Activated gamma-delta T cell (primary cell): ENCODE results near the gene RAD54L.
"Not testable (repeated sequence)": the region's sequence is repeated elsewhere in the genome, so short reads cannot be mapped to it uniquely, and the experiment has no call there.

Experiments used
- DNase-seq: peaks from one replicate; lab custom pipeline; 2025; lab: John Stamatoyannopoulos, UW

RAD54L gene

DNA sequence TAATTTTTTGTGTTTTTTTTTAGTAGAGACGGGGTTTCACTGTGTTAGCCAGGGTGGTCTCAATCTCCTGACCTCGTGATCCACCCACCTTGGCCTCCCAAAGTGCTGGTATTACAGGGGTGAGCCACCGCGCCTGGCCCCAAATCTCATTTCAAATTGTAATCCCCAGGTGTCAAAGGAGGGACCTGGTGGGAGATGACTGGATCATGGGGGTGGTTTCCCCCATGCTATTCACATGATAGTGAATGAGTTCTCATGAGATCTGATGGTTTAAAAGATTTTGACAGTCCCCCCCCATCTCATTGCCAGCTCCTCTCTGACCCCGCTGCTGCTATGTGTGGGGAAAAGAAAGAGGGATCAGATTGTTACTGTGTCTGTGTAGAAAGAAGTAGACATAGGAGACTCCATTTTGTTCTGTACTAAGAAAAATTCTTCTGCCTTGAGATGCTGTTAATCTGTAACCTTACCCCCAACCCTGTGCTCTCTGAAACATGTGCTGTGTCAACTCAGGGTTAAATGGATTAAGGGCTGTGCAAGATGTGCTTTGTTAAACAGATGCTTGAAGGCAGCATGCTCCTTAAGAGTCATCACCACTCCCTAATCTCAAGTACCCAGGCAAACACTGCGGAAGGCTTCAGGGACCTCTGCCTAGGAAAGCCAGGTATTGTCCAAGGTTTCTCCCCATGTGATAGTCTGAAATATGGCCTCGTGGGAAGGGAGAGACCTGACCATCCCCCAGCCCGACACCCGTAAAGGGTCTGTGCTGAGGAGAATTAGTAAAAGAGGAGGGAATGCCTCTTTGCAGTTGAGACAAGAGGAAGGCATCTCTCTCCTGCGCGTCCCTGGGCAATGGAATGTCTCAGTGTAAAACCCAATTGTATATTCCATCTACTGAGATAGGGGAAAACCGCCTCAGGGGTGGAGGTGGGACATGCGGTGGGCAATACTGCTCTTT lies 72.7 kb downstream of the RAD54L start:
- DNase-seq, result not testable (repeated sequence)

DNA sequence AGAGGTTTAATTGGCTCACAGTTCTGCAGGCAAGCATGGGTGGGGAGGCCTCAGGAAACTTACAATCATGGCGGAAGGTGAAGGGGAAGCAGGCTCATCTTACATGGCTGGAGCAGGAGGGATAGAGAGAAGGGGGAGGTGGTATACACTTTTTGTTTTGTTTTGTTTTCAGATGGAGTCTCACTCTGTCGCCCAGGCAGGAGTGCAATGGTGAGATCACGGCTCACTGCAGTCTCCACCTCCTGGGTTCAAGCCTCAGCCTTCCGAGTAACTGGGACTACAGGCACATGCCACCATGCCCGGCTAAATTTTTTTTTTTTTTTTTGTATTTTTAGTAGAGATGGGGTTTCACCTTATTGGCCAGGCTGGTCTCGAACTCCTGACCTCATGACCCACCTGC lies 74.6 kb downstream of the RAD54L start:
- DNase-seq, result not testable (repeated sequence)

DNA sequence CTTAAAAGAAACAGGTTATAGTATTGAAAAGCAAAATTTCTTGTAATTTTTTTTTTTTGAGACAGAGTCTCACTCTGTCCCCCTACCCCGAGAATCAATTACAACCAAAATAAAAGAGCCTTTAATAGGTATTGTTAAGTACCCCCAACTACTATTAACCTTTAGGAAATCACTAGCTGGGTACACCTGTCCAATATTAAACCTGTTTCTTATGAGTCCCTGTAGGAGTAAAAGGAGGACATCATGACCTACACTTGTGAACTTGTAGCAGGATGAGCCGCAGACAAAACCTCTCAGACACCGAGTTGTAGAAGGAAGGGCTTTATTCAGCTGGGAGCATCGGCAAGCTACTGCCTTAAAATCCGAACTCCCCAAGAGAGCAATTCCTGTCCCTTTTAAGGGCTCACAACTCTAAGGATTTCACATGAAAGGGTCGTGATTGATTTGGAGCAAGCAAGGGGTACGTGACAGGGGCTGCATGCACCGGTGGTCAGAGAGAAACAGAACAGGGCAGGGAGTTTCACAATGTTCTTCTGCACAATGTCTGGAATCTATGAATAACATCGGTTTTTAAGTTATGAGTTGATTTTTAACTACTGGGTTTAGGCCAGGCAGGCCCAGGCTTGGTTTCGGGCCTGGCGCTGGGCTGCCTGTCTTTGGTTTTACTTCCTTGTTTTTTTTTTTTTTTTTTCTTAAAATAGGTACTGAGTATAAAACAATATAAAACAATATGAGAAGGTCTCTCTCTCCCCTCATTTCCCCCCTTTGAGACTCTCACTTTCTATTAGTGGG lies 77.9 kb downstream of the RAD54L start:
- DNase-seq, result not testable (repeated sequence)
